HG03135 (cell line): ENCODE results near the gene GRAMD4.

ENCODE experiments used
- ATAC-seq: cut with Tn5 transposase; IDR thresholded peaks from one replicate; pipeline ENCODE4 v1.9.1; 2021; ENCODE audit warnings: mild to moderate bottlenecking, moderate library complexity; ENCODE audit not compliant: unreplicated experiment

GRAMD4 gene

DNA sequence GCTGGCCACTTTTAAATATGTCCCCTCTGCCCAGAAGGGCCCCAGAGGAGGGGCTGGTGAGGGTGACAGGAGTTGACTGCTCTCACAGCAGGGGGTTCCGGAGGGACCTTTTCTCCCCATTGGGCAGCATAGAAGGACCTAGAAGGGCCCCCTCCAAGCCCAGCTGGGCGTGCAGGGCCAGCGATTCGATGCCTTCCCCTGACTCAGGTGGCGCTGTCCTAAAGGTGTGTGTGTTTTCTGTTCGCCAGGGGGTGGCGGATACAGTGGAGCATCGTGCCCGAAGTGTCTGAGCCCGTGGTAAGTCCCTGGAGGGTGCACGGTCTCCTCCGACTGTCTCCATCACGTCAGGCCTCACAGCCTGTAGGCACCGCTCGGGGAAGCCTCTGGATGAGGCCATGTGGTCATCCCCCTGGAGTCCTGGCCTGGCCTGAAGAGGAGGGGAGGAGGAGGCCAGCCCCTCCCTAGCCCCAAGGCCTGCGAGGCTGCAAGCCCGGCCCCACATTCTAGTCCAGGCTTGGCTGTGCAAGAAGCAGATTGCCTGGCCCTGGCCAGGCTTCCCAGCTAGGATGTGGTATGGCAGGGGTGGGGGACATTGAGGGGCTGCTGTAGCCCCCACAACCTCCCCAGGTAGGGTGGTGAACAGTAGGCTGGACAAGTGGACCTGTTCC lies 46.5 kb downstream of the GRAMD4 start:
- ATAC-seq = no peak

DNA sequence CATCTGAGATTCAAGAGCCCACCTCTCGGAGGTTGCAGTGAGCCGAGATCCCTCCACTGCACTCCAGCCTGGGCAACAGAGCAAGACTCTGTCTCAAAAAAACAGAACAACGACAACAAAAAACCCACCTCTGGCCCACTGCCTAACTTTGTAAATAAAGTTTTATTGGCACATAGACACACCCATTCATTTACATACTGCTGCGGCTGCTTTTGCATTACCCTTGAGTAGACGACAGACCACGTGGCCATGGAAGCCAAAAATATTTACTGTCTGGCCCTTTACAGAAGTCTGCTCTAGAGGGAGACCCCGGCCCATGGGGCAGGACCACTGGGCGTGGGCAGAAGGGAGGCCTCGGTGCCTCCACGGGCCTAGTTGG lies 47.0 kb downstream of the GRAMD4 start:
- no peak for ATAC-seq

DNA sequence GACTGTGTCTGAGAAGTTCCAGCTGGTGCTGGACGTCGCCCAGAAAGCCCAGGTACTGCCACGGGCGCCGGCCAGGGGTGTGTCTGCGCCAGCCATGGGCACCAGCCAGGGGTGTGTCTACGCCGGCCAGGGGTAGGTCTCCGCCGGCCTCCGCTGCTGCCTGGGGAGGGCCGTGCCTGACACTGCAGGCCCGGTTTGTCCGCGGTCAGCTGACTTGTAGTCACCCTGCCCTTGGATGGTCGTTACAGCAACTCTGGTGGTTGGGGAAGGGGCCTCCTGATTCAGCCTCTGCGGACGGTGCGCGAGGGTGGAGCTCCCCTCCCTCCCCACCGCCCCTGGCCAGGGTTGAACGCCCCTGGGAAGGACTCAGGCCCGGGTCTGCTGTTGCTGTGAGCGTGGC lies 47.9 kb downstream of the GRAMD4 start:
- ATAC-seq = no peak

DNA sequence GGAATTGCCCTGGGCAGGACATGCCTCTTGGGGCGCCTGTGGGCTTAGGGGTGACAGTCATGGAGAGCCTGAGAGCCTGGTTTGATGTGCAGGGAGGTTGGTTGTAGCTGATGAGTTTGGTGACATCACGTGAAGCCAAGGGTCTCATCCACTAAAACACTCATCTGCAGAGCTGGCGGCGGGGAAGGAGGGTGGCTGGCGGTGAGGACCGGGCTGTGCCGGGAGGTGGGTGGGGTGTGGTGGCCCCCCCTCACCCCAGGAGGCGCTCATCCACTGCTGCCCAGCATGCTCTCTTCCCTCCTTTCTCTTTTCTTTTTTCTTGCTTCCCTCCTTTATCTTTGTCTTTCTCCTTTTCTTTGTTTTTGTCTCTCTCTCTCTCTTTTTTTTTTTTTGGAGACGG lies 49.0 kb downstream of the GRAMD4 start:
- no peak for ATAC-seq

DNA sequence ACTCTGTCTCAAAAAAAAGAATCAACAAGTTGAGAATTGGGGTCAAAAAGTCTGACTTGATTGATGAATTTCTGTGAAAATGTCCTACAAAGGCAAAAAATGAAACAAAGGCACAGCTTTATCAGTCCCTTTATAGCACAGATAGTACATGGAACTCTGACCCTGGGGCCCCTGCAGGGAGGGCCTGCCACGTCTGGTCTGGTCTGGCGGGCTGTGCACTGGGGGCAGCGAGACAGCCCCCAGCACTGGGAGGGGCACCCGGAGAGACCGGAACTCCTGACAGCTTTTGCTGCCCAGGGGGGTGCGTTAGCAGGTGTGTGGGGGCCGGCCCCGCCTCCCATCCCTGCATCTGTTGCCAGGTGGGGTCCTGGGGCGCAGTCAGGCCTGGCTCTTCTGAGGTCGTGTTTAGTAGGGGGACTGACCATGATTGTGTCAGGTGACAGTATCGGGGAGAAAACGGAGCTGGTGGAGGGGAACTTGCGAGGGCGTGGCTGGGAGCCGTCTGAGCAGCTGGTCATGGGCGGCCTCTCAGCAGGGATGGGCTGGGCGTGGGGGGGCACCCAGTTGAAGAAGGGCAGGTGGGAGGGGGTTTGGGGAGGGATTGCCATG lies 51.7 kb downstream of the GRAMD4 start:
- ATAC-seq = no peak

DNA sequence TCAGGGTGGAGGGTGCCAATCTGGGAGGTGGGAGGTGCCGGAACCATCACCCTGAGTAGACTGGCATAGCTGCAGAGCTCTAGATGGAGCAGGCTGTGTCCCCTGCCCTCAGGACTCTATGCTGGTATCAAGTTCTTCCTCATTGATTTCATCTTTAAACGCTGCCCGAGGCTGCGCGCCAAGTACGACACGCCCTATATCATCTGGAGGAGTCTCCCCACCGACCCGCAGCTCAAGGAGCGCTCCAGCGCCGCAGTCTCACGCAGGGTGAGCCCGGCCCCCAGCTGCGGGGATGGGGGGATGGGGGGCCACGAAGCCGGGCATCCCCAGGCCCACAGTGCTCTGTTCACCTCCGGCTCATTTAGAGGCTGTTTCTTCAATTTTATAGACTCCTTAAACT lies 52.5 kb downstream of the GRAMD4 start:
- no peak for ATAC-seq

DNA sequence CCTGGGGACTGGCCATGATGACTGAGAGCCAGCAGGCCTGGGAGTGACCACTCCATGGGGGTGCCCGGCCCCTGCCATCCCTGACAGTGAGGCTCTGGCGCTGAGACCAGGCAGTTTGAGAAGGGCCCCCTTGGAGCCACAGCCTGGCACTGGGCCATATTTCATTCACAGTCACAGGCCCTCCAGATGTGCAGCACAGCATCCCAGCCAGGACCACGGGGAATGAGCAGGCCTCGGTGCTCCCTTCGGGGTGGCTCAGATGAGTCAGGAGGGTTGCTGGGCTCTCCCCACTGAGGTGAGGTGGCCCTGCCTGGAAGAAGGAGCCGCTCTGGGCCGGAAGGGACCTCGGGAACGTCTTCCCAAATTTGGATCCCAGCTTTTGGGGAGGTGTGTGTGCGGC lies 53.0 kb downstream of the GRAMD4 start:
- no peak for ATAC-seq

DNA sequence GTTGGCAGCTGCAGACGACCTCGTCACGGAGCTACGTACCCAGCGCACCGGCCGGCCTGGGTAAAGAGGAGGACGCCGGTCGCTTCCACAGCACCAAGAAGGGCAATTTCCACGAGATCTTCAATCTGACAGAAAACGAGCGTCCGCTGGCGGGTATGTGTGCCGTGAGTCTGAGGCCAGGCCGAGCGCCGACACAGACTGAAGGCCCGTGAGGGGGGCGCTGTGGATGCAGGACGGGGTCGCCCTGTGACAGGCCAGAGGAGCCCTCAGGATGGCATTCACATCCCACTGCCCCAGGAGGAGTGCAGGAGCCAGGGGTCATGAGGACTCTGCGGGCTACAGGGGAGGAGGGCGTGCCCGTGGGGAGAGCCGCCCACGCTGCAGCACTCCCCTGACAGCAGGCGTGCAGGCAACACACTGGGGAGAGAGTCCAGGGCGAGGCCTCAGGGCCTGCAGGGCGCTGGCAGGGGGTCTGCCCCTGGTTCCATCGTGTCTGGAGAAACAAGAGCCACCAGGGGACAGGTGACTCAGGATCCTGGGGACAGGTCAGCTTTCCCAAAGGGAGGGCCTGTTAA lies 53.6 kb downstream of the GRAMD4 start:
- ATAC-seq = no peak

DNA sequence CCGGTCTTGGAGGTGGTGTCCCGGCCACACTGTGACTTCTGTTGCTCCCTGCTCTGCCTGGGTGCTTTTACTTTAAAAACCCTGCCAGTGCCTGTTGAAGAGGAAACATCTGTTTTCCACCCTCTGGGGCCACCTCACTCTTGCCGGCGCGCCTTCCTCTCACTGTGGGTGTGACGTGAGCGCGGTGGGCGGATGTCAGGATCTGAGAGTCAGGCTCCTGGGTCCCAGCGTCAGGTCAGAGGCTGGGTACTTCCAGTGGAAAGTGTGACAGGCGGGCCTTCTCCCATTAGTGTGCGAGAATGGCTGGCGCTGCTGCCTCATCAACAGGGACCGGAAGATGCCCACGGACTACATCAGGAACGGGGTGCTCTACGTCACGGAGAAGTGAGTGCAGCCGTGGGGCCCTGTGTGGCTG lies 54.2 kb downstream of the GRAMD4 start:
- no peak for ATAC-seq

DNA sequence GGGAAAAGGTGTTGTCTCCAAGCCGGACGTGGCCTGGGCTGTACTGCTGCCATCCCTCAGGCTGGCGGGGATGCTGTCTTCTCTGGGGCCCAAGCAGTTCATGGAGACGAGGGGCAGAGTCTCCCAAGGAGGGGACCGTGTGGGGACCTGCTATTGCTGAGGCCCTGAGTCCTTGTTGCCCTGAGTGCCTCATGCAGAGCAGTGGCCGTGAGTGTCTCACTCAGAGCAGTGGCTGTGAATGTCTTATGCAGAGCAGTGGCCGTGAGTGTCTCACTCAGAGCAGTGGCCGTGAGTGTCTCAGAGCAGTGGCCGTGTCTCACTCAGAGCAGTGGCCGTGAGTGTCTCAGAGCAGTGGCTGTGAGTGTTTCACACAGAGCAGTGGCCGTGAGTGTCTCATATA lies 54.7 kb downstream of the GRAMD4 start:
- no peak for ATAC-seq

DNA sequence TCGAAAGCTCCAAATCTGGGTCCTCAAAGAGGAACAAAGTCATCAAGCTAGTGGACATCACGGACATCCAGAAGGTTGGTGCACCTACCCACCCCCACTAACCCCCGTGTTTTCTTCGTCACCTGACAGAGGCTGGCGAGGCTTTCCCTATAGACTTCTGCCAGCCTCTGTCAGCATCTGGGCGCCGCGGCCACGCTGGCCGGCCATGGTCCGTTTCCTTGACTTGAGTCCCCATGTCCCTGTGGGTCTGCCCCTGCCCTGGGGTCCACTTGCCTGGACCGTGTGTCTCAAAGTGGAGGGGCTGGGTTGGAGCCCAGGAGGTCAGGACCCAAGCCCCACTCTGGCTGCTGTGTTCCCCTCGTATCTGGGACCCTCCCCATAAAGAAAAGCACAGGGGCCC lies 55.3 kb downstream of the GRAMD4 start:
- no peak for ATAC-seq

DNA sequence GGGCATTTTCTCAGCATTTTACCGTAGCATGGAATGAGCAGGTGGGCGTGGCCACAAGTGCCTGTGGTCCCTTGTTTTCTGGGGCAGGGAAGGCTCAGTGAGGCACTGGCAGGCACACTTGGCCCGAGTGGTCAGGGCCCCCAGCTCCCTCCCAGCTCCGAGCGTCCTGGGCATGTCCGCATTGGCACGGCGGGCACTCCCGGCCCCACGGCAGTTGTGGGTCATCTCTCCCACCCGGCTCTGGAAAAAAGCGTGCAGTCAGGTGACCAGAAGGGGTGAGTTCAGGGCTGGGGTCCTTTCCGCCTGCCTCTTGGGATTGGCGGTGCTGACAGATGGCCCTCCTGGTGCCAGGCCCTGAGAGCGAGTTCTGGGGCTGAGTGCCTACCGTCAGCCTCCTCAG lies 55.8 kb downstream of the GRAMD4 start:
- no peak for ATAC-seq

DNA sequence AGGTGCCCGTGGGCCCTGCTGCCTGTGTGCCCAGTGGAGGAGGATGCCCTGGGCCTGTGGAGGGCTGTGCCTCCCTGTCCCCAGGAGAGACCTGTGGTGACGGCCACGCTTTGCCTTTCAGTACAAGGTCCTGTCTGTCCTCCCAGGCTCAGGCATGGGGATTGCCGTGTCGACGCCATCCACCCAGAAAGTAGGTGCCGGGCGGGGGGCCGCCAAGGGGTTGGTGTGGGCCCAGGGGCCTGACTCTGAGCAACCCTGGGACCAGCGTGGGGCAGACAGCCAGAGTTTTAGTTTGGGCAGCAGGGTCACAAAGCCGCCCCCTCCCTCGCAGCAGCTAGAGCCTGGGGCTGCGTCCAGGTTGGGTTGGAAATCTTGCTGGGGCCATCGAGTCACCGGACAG lies 56.3 kb downstream of the GRAMD4 start:
- no peak for ATAC-seq

DNA sequence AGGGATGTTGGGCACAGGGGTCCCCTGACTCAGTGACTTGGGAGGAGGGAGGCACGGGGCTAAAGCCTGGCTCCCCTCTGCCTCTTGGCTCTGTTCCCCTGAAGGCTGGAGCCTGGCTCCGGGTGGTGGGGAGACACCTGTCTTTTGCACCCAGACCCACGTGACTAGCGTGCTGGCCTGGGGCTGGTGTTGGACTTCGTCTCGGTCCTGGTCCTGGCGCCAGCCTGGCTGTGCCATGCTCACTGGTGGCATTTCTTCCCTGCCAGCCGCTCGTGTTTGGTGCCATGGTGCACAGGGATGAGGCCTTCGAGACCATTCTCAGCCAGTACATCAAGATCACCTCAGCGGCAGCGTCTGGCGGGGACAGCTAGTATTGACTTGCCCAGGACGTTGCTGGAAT lies 56.7 kb downstream of the GRAMD4 start:
- no peak for ATAC-seq

DNA sequence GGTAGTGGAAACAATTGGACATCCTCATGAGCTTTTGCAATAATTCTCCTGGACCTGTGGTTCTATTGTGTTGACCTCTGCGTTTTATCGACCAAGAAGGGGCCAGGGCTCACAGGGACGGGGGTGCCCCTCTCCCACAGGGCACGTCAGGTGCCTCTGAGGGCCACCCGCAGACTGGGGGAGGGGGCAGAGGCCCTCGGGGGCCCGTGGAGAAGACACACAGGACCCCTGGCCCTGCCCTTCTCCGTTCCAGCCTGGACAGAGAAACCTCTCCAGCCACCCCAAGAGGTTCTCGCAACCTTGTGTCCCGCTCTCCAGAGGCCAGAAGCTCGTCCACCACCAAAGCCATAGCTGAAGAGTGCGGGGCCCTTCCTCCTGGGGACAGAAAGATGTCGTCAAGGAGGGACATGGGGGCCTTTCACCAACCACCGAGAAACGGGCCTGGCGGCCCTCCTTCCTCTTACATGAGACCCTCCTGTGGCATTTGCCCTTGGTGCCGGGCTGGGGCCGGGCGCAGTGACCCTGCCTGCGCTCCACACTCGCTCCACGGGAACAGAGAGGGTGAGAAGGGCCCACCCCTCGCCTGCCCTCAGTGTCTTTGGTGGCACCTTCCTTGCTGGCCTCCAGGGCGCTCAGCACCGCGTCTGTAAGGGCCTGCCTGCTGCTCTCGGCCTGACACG lies 57.3 kb downstream of the GRAMD4 start:
- ATAC-seq = no peak

DNA sequence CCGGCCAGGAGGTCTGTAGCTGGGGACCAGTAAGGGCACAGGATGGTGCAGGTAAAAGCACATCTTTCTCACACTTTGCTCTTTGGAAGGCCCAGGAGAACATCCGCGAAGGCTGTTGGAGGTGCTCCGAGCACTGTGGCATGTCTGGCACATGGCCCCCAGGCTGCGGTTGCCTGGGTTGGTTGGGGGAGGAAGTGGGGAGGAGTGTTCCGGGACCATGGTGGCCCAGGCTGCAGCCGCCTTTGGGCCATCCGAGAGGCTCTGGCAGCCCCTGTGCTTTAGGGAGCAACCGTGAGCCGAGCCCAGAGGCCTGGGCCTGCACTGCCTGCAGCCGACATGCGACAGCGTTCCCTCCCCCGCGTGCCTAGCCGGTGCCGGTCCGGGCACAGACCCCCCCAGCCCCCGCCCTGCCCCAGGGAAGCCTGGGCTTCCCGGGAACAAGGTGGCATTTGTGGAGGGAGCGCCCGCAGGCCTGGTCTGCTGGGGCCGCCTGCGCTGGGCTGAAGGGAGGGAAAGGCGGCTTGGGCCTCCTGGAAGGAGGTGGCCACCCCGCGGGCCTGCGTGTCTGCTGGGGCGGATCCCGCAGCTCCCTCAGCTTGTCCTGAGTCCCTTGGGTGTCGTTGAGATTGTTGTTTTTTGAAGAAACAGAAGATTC lies 57.9 kb downstream of the GRAMD4 start:
- ATAC-seq = no peak

DNA sequence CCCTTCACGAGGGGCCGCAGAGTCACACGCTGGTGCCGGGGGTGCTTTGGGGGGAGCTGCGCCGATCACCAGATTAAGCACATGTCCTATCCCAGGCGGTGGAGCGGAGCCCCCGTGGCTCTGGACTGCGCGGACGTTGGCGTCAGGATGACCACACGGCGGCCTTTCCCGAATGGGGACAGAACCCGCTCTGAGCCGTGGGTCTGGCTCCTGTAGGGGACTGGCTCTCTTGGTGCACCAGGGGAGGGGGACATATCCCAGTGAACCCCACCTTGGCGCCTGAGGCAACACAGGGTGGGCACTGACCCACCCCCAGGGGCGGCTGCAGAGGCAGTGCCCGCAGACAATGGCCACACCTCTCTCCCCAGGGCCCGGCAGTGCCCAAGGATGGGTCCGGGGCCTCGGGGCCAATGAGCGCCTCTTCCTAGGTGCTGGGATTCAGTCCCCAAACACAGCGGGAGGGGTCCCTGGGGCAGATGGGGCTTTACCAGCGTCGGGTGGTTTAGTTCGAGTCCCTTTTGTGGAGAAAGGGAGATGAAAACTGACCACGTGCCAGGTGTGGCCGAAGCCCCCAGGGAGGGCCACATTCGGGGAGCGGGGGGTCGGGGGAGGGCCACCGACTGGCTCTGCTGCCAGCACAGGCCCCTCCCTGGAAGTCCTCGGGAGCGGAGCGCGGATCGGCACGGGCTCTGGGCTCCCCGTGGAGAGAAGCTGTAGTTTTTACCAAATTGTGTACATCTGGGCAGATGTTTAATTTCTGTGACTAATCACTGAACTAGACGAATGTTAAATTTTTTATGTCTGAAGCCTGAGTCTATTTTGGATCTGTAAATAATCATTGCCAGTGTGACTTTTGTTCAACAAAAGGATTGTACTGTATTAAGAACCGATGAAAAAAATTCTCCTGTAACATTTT lies 58.9 kb downstream of the GRAMD4 start:
- no peak for ATAC-seq

DNA sequence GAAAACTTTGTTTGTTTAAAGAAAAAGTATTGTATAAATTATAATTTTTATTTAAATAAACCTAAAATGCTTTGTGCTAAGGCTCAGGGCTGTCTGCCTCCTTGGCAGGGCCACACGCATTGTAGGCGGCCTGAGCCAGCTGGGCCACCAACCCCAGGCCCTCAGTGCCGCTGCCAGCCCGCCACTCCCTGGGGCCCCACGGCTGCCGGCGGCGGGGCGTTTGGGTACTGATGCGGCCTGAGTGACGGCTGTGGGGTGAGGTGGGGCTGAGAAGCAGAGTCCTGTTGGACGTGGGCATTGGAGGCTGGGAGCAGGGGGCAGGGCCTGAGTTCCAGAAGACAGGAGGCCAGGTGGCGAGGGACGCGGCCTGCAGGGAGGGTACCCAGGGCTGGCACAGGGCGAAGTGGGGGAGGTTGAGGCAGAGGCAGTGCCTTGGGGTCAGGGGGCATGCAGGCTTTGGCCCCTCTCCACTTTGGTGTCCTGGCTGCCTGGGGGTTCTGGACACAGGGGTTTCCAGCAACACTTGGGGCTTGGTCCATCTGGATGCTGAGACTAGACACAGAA lies 59.6 kb downstream of the GRAMD4 start:
- no peak for ATAC-seq

DNA sequence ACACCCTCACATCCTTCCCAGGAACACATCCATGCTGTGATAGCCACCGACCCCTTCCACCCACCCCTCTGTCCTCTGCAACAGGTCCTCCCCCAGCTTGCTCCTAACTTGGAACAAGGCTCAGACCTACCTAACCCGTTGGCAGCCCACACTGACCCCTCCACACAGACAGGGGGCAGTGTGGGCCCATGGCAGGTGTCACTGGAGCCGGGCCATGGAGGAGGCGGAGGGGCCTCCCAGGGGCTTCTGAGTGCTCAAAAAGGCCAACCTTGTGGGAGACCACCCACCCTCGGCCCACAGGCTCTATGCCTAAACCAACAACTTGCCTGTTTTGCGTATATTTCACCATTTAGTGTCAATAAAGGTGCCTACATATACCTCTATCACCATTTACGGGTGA lies 60.8 kb downstream of the GRAMD4 start:
- no peak for ATAC-seq

DNA sequence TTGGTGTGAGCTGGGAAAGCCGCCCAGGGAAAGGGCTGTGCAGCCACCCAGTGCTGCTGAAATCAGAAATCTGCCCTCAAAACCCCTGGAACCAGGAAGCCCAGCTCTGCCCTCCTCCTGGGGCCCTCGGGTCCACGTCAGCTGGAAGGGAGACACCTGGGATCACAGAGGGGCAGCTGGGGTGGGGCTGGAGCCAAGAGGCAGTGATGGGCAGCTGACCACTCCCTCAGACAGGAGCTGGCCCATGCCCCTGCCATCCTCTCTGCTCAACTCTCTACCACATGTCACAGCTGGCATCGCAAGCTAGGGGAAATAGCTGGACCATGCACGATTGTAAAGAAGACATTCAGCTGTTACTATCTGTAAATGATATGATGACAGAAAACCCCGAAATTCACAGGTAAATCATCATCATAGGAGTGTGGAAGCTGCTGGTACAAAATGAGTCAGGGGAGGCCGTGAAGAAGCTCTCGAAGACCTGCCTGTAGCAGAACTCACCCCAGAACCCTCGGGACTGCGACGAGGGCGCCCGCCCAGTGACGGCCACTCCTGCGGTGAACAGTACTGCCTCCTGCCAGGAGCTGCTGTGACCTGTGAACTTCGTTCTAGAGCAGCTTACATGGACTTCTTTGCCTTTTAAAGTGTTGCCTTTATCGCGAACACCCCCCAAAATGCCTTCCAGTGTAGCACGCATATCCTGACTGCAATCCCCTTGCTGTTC lies 62.0 kb downstream of the GRAMD4 start:
- ATAC-seq = no peak
